HCT116 (cell line): Measurements from ENCODE around the gene SSR1. TPM values are rescaled to one million over a fixed set of nuclear protein-coding genes. Genes with fewer than 3 reads are reported as not detected.
"Not testable (repeated sequence)": the region's sequence is repeated elsewhere in the genome, so short reads cannot be mapped to it uniquely, and the experiment has no call there.

Experiments
- ATAC-seq: fragments of 200-7000 bp; cut with Tn5 transposase; 2 replicates; pipeline ENCODE4 v1.9.1; 2020; ENCODE audit warnings: mild to moderate bottlenecking, moderate library complexity
- BruUV-seq: library from RNA; stranded (reverse); fragments of 400-500 nt; replicated peaks from 2 replicates; lab custom pipeline; 2021; lab: Mats Ljungman, UMichigan
- CTCF ChIA-PET: fragments of 300-600 bp; sonication (Branson Sonifier 250); formaldehyde crosslinking; loops from one replicate; lab custom pipeline; 2021; ENCODE audit warnings: antibody characterized with exemption; lab: Charles Lee
- POLR2A ChIA-PET: fragments of 300-600, 350-600 bp; sonication (Branson Sonifier 250); formaldehyde crosslinking; loops from one replicate; lab custom pipeline; 2021; ENCODE audit warnings: antibody characterized with exemption; lab: Charles Lee
- RAD21 ChIA-PET, 2 experiments: fragments of 300-600 bp; sonication (Branson Sonifier 250); formaldehyde crosslinking; loops; one replicate each; lab custom pipeline; 2023; ENCODE audit warnings: low total read pairs in 2 of 2; ENCODE audit not compliant: uncharacterized antibody in 2 of 2, unreplicated experiment in 2 of 2, low non-redundant PET in 1 of 2; lab: Charles Lee
- DNase-seq: peaks from one replicate; pipeline ENCODE4 v3.0.0-alpha.2; 2010; ENCODE audit warnings: low read depth, low spot score
- H2AFZ ChIP-seq: fragments of 200-600 bp; shearing (Covaris generic), sonication (generic); 2 replicates; pipeline ENCODE4 v1.6.1; 2017; ENCODE audit warnings: low read depth, mixed run types, mixed read lengths, antibody characterized with exemption, low read length; ENCODE audit not compliant: poor library complexity, severe bottlenecking
- H3K27ac ChIP-seq: 2 replicates; pipeline ENCODE4 v1.5.1; 2012; ENCODE audit warnings: low read depth, low read length
- H3K27me3 ChIP-seq: fragments of 200-600 bp; sonication (generic); 2 replicates; pipeline ENCODE4 v1.6.1; 2016; ENCODE audit warnings: mixed run types, low read length, mixed read lengths; ENCODE audit not compliant: insufficient read depth
- H3K36me3 ChIP-seq, 2 experiments: fragments of 200-500 bp in 1 of 2; fragments of 200-600 bp in 1 of 2; sonication (Bioruptor generic) in 1 of 2; sonication (generic) in 1 of 2; 2 replicates each; pipeline versions ENCODE4 v1.5.1 to v1.6.1; 2014 to 2016; ENCODE audit warnings: low read length in 2 of 2, inconsistent platforms in 1 of 2, mixed read lengths in 1 of 2, mixed run types in 1 of 2; ENCODE audit not compliant: insufficient read depth in 2 of 2, control insufficient read depth in 1 of 2
- H3K4me1 ChIP-seq, 2 experiments: fragments of 200-600 bp in 1 of 2; sonication (generic) in 1 of 2; 2 replicates each; pipeline versions ENCODE4 v1.5.1 to v1.6.1; 2012 to 2017; ENCODE audit warnings: low read length in 2 of 2, inconsistent platforms in 1 of 2, mild to moderate bottlenecking in 1 of 2, mixed read lengths in 1 of 2, mixed run types in 1 of 2, moderate library complexity in 1 of 2; ENCODE audit not compliant: insufficient read depth in 2 of 2, control insufficient read depth in 1 of 2
- H3K4me2 ChIP-seq: fragments of 200-600 bp; sonication (generic); 2 replicates; pipeline ENCODE4 v1.6.1; 2017; ENCODE audit warnings: mixed run types, low read length, mixed read lengths
- H3K4me3 ChIP-seq, 2 experiments: fragments of 200-600 bp in 1 of 2; sonication (generic) in 1 of 2; replicated peaks in 1 of 2; 2 replicates each; pipeline ENCODE4 v1.5.1; 2011 to 2016; ENCODE audit warnings: low read length in 2 of 2, control low read depth in 1 of 2, low read depth in 1 of 2, mild to moderate bottlenecking in 1 of 2, mixed read lengths in 1 of 2, mixed run types in 1 of 2
- H3K79me2 ChIP-seq: fragments of 200-600 bp; sonication (generic); 2 replicates; pipeline ENCODE4 v1.6.1; 2017; ENCODE audit warnings: mild to moderate bottlenecking, mixed run types, low read length, moderate library complexity, mixed read lengths; ENCODE audit not compliant: insufficient read depth
- H3K9ac ChIP-seq: fragments of 200-600 bp; sonication (generic); 2 replicates; pipeline ENCODE4 v1.6.1; 2016; ENCODE audit warnings: low read length, mixed read lengths
- H3K9me2 ChIP-seq: fragments of 200-600 bp; sonication (generic), shearing (Covaris generic); 2 replicates; pipeline ENCODE4 v1.6.1; 2017; ENCODE audit warnings: mixed run types, mild to moderate bottlenecking, moderate library complexity; ENCODE audit not compliant: insufficient read depth
- H3K9me3 ChIP-seq, 2 experiments: fragments of 200-500 bp in 1 of 2; fragments of 200-600 bp in 1 of 2; sonication (Bioruptor generic) in 1 of 2; sonication (generic) in 1 of 2; 2 replicates each; pipeline ENCODE4 v1.6.1; 2014 to 2017; ENCODE audit warnings: low read length in 2 of 2, mixed read lengths in 2 of 2, inconsistent platforms in 1 of 2, low read depth in 1 of 2, mild to moderate bottlenecking in 1 of 2, mixed run types in 1 of 2, moderate library complexity in 1 of 2; ENCODE audit not compliant: control insufficient read depth in 1 of 2, insufficient read depth in 1 of 2
- H4K20me1 ChIP-seq: fragments of 200-600 bp; sonication (generic), shearing (Covaris generic); 2 replicates; pipeline ENCODE4 v1.6.1; 2017; ENCODE audit warnings: mixed run types, mild to moderate bottlenecking, moderate library complexity; ENCODE audit not compliant: insufficient read depth
- CTCF ChIP-seq, 3 experiments: fragments of 200-600 bp in 1 of 3; sonication (generic) in 1 of 3; IDR thresholded peaks in 2 of 3; conservative IDR thresholded peaks in 1 of 3; 2 replicates each; pipeline ENCODE4 v1.5.1; 2012 to 2017; ENCODE audit warnings: low read depth in 2 of 3, low read length in 2 of 3, antibody characterized with exemption in 1 of 3, borderline replicate concordance in 1 of 3, control low read depth in 1 of 3, mild to moderate bottlenecking in 1 of 3, mixed read lengths in 1 of 3, mixed run types in 1 of 3, moderate library complexity in 1 of 3; ENCODE audit not compliant: insufficient read depth in 1 of 3
- ELF1 ChIP-seq: IDR thresholded peaks from 2 replicates; pipeline ENCODE4 v1.6.1; 2012; ENCODE audit warnings: low read depth, borderline replicate concordance
- POLR2AphosphoS5 ChIP-seq: IDR thresholded peaks from 2 replicates; pipeline ENCODE4 v1.6.1; 2011; ENCODE audit warnings: mild to moderate bottlenecking, low read depth, low read length, moderate library complexity
- RAD21 ChIP-seq: IDR thresholded peaks from 2 replicates; pipeline ENCODE4 v1.6.1; 2012; ENCODE audit warnings: low read depth, mild to moderate bottlenecking
- intact Hi-C: fragments of 100-400 bp; cut with micrococcal nuclease; formaldehyde crosslinking; loops from 2 replicates; pipeline ENCODE4 v1.10.0; 2022
- total RNA-seq: library from RNA; stranded (reverse); gene quantifications from one replicate; pipeline ENCODE4 v1.2.1, GENCODE V29; 2021; ENCODE audit not compliant: unreplicated experiment

SSR1 gene
- total RNA-seq, 1 experiment from 2014 or later, result 127 TPM

- POLR2A ChIA-PET, BruUV-seq, H3K79me2 ChIP-seq, RAD21 ChIA-PET, H3K4me2 ChIP-seq, H3K36me3 ChIP-seq, H2AFZ ChIP-seq, H3K4me3 ChIP-seq, ATAC-seq, DNase-seq, H3K9me3 ChIP-seq, intact Hi-C loops, H3K27me3 ChIP-seq, CTCF ChIA-PET, H3K9me2 ChIP-seq, H3K9ac ChIP-seq, H3K27ac ChIP-seq, H4K20me1 ChIP-seq: not testable (repeated sequence)
- H3K4me1 ChIP-seq, result peaks cover 22 to 36% of the 10 kb centered on the region in 2 experiments
Measured at GRCh38 chr6:7263519-7263805, 49.5 kb downstream of the SSR1 start.

- TF ChIP-seq RAD21 (no peak), ELF1 (no peak), POLR2AphosphoS5 (no peak), CTCF (IDR thresholded peaks at IDR 0.05 in 2 of 3, conservative IDR thresholded peaks at IDR 0.05 in 1 of 3; ENCODE audit: borderline replicate concordance in 1 of 3, insufficient read depth in 1 of 3, low read depth in 2 of 3, low read length in 2 of 3) (no peak)
- no peak overlapping the region for H3K4me2 ChIP-seq
- H3K27me3 ChIP-seq, result no peaks in the 10 kb centered on the region
- ChIA-PET RAD21 (no interaction called here), CTCF (interaction anchor here (1.2 kb wide), 1 partner anchor 586 kb away, joined by 5 read pairs; no protein-coding TSS in a partner anchor), POLR2A (no interaction called here)
- no peaks in the 10 kb centered on the region for H3K79me2 ChIP-seq
- no peak overlapping the region for H3K27ac ChIP-seq
- no peaks in the 10 kb centered on the region for H3K36me3 ChIP-seq
- no peak overlapping the region for H3K9ac ChIP-seq
- intact Hi-C loops, result no loop called here
- H4K20me1 ChIP-seq, result no peaks in the 10 kb centered on the region
- ATAC-seq, result no peak
- peaks cover 20 to 31% of the 10 kb centered on the region in 2 experiments for H3K4me1 ChIP-seq
- H3K9me2 ChIP-seq, result no peaks in the 10 kb centered on the region
- H2AFZ ChIP-seq, result no peak overlapping the region
- BruUV-seq, result no TSS peak
- H3K4me3 ChIP-seq, result no peak overlapping the region
- no peaks in the 10 kb centered on the region for H3K9me3 ChIP-seq
- DNase-seq, result no peak
Measured at GRCh38 chr6:7262746-7263518, 50.1 kb downstream of the SSR1 start.
